Skeletal muscle satellite cell (primary cell): ENCODE data around the gene SDHAF2.
"Not testable (repeated sequence)": the region's sequence is repeated elsewhere in the genome, so short reads cannot be mapped to it uniquely, and the experiment has no call there.

Source experiments
- H3K27me3 ChIP-seq: 2 replicates; pipeline ENCODE4 v1.7.0; 2013; ENCODE audit warnings: low read length; ENCODE audit not compliant: control insufficient read depth, insufficient read depth
- H3K36me3 ChIP-seq: 2 replicates; pipeline ENCODE4 v1.7.0; 2013; ENCODE audit warnings: mild to moderate bottlenecking, control low read depth, low read length; ENCODE audit not compliant: insufficient read depth
- H3K4me1 ChIP-seq: 2 replicates; pipeline ENCODE4 v1.7.0; 2013; ENCODE audit warnings: low read length; ENCODE audit not compliant: control insufficient read depth, insufficient read depth
- H3K4me2 ChIP-seq: 2 replicates; pipeline ENCODE4 v1.7.0; 2013; ENCODE audit warnings: mild to moderate bottlenecking, low read length
- H3K4me3 ChIP-seq: 2 replicates; pipeline ENCODE4 v1.7.0; 2013; ENCODE audit warnings: low read length
- H3K9ac ChIP-seq: 2 replicates; pipeline ENCODE4 v1.7.0; 2013; ENCODE audit warnings: mild to moderate bottlenecking, low read depth, low read length, moderate library complexity
- H3K9me3 ChIP-seq: replicated peaks from 2 replicates; pipeline ENCODE4 v1.7.0; 2013; ENCODE audit warnings: mild to moderate bottlenecking, control low read depth, low read length

SDHAF2 gene

DNA sequence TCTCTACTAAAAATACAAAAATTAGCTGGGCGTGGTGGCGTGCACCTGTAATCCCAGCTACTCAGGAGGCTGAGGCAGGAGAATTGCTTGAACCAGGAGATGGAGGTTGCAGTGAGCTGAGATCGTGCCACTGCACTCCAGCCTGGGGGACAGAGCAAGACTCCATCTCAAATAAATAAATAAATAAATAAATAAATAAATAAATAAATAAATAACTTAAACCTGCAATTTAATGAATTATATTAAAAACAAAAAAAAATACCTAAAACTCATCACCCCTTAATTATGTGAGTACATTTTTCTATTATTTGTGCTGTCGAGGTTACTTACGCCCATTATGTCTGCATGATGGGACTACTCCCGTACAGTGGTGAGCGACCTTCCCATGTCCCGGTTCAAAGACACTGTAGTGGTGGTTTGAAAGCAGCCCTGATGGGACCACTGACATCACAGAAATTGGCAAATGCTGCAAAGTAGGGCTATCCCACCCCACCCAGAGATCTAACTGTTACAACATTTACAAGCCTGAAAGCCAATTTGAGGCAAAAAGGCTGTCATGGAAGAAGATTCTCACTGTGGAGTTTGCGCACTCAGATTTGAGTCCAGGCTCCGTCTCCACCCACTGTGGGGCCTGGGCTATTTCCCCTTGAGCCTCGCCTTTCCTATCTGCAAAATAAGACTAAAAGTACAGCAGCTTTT lies 49.6 kb downstream of the SDHAF2 start:
- H3K4me2 ChIP-seq, H3K9me3 ChIP-seq, H3K9ac ChIP-seq, H3K36me3 ChIP-seq, H3K4me1 ChIP-seq, H3K4me3 ChIP-seq: not testable (repeated sequence)
- peaks cover 26% of the 10 kb centered on the region for H3K27me3 ChIP-seq

DNA sequence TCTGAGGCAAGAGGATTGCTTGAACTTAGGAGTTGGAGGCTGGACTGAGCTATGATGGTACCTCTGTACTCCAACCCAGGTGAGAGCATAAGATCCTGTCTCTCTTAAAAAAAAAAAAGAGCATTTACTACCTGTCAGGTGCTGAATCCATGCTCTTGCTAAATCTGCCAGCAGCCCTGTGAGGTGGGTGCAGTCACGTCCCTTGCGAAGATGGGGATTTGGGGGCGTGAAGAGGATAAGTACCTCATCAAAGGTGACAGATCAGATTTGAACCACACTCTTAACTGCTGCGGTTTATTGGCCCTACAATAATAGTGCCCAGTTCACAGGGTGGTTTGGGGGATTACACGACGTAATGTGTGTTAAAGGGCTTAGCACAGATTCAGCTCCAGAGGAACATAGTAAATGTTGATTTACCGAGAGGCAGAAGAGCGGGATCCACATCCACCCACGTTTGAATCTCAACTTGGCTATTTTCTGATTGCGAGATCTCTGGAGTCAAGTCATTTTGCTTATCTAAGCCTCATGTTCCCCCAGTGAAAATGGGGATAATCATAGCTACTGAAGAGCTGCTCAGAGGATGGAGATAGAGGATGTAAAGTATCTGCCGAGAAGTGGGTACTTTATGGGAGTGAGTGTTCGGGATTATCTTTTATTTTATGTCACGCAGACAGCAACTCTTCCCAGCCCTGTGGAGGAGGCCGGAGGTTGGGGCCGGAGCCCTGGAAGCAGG lies 50.5 kb downstream of the SDHAF2 start:
- Histone ChIP-seq H3K4me1 (no peaks in the 10 kb centered on the region), H3K27me3 (peaks cover 26% of the 10 kb centered on the region), H3K4me3 (no peak overlapping the region)

DNA sequence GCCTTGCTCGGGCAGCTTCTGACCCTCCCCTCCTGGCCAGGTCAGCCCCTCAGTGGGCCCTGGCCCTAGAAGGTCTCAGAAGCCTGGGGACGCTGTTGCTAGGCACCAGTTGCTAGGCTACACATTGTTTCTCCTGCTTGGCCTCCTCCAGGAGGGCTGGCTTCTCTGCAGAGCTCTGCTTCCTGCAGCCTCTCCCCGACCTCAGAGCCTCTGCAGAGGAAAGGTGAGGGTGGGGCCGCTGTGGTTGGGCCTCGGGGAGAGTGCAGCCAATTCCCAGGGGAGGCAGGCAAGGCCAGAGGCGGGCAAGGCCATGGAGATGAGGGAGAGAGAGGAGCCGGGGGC lies 51.0 kb downstream of the SDHAF2 start:
- no peak overlapping the region for H3K9ac ChIP-seq
- H3K36me3 ChIP-seq: no peaks in the 10 kb centered on the region
- no peaks in the 10 kb centered on the region for H3K9me3 ChIP-seq
- H3K4me1 ChIP-seq: no peaks in the 10 kb centered on the region
- peaks cover 26% of the 10 kb centered on the region for H3K27me3 ChIP-seq
- H3K4me2 ChIP-seq: no peak overlapping the region
- H3K4me3 ChIP-seq: no peak overlapping the region

More for the DNA sequence above, 50.5 kb downstream of the SDHAF2 start:
- Histone ChIP-seq H3K9ac (no peak overlapping the region), H3K36me3 (no peaks in the 10 kb centered on the region), H3K4me2 (no peak overlapping the region), H3K9me3 (no peaks in the 10 kb centered on the region)

DNA sequence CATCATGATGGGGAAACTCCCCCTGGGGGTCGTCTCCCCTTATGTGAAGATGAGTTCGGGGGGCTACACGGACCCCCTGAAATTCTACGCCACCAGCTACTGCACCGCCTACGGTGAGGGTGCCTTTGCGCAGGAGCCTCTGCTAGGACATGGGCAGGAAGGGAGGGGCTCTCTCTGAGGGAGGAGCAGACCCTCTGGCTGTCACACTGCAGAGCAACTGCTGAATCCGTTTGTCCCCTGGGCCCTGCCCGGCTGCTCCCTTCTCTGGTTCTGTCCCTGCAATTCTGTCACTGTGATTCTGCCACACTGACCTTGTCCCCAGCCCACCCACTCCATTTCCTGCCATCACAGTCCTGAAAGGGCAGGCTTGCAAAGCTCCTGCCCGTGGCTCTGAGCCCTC lies 51.9 kb downstream of the SDHAF2 start:
- no peak overlapping the region for H3K4me2 ChIP-seq
- no peaks in the 10 kb centered on the region for H3K4me1 ChIP-seq
- H3K4me3 ChIP-seq: no peak overlapping the region
- no peaks in the 10 kb centered on the region for H3K36me3 ChIP-seq
- peaks cover 30% of the 10 kb centered on the region for H3K27me3 ChIP-seq
- no peaks in the 10 kb centered on the region for H3K9me3 ChIP-seq
- no peak overlapping the region for H3K9ac ChIP-seq

DNA sequence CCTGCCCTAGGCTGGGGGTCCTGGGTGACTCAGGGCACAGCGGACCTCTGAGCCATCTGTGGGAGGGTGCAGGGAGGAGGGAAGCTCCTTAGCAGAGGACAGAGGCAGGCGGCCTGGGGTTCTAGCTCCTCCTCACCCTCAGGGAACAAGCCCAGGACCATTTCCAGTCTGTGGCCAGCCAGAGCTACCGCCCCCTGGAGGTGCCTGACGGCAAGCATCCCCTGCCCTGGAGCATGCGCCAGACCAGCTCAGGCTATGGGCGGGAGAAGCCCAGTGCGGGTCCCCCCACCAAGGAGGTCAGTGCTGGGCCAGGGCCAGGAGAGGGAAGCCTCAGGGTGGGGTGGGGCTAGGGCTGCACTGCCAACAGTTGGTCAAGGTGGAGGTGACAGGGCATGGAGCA lies 52.6 kb downstream of the SDHAF2 start:
- no peak overlapping the region for H3K4me3 ChIP-seq
- no peaks in the 10 kb centered on the region for H3K4me1 ChIP-seq
- H3K9ac ChIP-seq: no peak overlapping the region
- no peak overlapping the region for H3K4me2 ChIP-seq
- H3K36me3 ChIP-seq: no peaks in the 10 kb centered on the region
- H3K9me3 ChIP-seq: no peaks in the 10 kb centered on the region
- peaks cover 36% of the 10 kb centered on the region for H3K27me3 ChIP-seq

DNA sequence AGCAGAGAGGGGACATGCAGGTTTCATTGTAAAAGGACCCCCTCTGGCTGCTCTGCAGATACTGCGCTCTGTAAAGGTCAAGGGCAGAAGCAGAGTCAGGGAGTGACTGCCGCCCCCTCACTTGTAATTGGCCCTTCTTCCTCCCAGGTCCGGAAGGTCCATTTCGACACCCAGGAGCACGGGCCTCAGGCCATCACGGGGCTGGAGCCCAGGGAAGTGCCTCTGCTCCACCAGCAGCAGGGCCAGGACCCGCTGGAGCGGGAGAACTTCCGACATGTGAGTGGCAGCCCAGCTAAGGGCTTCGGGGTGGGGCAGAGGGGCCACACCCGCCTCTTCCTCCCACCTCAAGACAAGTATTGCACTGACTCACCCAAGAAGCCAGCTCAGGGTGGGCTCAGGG lies 54.6 kb downstream of the SDHAF2 start:
- H3K36me3 ChIP-seq: no peaks in the 10 kb centered on the region
- H3K4me1 ChIP-seq: peaks cover 3% of the 10 kb centered on the region
- peaks cover 32% of the 10 kb centered on the region for H3K27me3 ChIP-seq
- no peak overlapping the region for H3K4me2 ChIP-seq
- H3K4me3 ChIP-seq: no peak overlapping the region
- H3K9ac ChIP-seq: no peak overlapping the region
- no peaks in the 10 kb centered on the region for H3K9me3 ChIP-seq

DNA sequence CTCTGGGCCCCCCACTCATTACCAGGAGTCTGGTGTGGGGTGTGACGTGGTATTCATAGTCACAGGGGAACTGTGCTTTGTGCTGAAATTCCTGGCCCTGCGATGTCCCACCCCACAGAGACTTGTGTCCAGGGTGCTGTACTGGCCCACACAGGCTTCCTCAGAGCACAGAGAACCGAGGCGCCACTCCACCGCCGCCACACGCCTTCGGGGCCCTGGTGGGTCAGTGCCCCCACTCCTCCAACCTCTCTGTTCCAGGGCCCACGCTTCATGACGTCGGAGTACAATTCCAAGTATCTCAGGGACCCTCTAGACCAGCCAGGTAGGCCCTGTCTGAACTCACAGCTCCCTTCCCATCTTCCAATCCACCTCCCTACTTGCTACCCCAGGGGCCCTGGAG lies 55.2 kb downstream of the SDHAF2 start:
- H3K9ac ChIP-seq: no peak overlapping the region
- peaks cover 6% of the 10 kb centered on the region for H3K4me1 ChIP-seq
- H3K27me3 ChIP-seq: peaks cover 32% of the 10 kb centered on the region
- no peak overlapping the region for H3K4me3 ChIP-seq
- H3K9me3 ChIP-seq: no peaks in the 10 kb centered on the region
- H3K4me2 ChIP-seq: no peak overlapping the region
- H3K36me3 ChIP-seq: no peaks in the 10 kb centered on the region

DNA sequence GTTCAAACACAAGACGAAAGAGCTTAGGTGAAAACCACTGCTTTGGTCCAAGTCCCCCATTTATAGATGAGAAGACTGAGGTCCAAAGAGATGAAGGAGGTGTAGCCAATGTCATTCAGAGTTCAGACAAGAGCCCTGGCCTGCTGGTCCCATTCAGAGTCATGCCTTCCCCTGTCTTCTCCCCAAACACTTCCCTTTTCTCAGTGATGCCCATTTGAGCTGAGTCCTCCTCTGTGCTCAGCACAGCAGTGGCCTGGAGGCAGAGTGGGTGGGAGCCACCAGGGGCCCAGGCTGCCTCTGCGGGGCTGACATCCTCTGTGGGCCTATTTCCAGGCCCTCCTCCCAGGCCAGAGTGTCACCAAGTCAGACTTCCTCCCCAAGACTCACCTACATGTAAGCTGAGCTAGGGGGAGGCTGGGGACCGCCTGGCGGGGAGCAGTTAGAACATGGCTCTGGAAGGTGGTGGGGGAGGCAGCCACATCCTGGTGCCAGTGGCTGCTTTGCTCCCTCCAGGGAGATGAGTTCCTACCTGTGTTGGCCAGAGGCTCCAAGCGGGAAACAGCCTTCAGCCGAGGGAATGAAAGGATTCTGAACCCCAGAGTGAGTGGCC lies 56.2 kb downstream of the SDHAF2 start:
- no peak overlapping the region for H3K9ac ChIP-seq
- H3K4me3 ChIP-seq: no peak overlapping the region
- no peaks in the 10 kb centered on the region for H3K36me3 ChIP-seq
- peaks cover 24% of the 10 kb centered on the region for H3K27me3 ChIP-seq
- no peaks in the 10 kb centered on the region for H3K9me3 ChIP-seq
- H3K4me2 ChIP-seq: no peak overlapping the region
- H3K4me1 ChIP-seq: peaks cover 11% of the 10 kb centered on the region

DNA sequence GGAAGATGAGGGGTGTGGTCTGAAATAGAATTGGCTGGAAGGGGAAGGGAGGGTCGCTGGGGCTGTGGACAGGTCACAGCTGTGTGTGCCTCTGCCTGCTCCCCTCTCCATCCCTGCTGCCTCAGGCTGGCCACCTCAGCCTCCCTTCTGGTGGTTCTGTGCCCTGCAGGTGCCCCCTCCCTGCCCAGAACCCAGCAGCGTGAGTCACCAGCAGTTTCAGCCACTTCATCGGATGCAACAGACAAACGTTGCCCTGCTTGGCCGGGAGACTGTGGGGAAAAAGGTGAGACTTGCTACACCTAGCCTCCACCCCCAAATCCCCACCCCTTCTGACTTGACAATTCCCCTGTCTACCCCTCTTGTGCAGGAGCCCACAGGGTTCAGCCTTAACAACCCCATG lies 56.9 kb downstream of the SDHAF2 start:
- H3K36me3 ChIP-seq: no peaks in the 10 kb centered on the region
- H3K9ac ChIP-seq: no peak overlapping the region
- H3K9me3 ChIP-seq: no peaks in the 10 kb centered on the region
- H3K4me2 ChIP-seq: no peak overlapping the region
- H3K4me1 ChIP-seq: peaks cover 11% of the 10 kb centered on the region
- no peak overlapping the region for H3K4me3 ChIP-seq
- H3K27me3 ChIP-seq: peaks cover 19% of the 10 kb centered on the region

DNA sequence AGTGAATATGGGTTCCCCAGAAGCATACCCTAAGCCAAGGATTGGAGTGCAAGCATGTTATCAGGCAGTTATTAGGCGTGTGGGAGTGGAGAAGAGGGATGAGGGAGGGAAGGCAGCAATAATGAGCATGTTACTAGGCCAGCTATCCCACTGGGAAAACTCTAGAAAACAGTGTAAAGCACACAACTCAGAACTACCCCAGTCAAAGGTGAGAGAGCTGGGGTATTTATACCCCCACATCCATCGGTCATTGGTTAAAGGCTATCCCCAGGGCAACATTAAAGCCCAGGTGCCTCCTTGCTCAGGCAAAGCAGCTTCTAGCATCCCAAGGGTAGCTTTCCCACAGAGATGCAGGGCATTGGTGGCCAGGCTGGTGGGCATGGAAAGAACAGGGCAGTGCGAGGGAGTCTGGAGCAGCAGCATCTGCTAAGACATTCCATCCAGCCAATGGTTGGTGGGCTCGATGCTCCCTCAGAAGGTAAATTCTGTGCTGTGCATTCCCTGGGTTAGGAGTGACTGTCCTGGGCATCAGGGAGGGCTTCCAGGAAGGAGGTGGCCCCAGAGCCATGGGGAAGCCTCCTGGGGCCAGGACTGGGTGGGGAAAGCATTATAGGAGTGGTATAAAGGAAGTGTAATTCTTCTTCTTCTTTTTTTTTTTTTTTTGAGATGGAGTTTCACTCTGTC lies 57.6 kb downstream of the SDHAF2 start:
- H3K9me3 ChIP-seq: no peaks in the 10 kb centered on the region
- H3K4me3 ChIP-seq: no peak overlapping the region
- no peak overlapping the region for H3K9ac ChIP-seq
- H3K27me3 ChIP-seq: peaks cover 17% of the 10 kb centered on the region
- H3K4me2 ChIP-seq: no peak overlapping the region
- peaks cover 11% of the 10 kb centered on the region for H3K4me1 ChIP-seq
- no peaks in the 10 kb centered on the region for H3K36me3 ChIP-seq

DNA sequence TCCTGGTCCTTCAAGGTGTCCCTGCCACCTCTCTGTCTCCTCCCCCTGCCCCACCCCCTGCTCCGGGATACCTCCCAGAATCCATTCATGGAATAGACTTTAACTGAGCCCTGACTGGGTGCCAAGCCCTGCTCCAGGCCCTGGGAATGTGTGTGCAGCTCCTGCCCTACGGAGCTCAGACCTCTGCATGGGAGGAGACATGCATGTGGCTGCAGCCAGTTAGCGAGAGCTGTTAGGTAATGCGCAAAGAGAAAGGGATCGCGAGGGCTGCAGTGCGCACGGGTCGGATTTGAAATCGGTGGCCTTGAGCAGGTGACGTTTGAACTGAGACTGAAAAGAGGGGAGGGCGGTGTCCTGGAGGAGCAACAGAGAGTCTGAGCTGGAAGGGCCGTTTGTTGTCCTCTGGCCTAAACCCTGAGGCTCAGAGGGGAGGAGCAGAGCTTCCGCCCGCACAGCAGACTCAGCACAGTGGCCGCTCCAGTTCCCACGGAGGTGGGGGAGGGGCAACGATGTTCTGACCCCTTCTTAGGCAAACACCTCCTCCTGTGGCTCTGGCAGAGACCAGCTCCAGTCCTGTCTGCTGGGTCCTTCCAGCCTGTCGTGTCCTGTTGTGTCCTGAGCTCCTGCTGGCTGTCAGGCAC lies 58.8 kb downstream of the SDHAF2 start:
- no peak overlapping the region for H3K4me3 ChIP-seq

More for the DNA sequence above, 58.8 kb downstream of the SDHAF2 start:
- H3K27me3 ChIP-seq: peaks cover 17% of the 10 kb centered on the region
- no peak overlapping the region for H3K9ac ChIP-seq
- H3K9me3 ChIP-seq: no peaks in the 10 kb centered on the region
- peak overlapping the region; percentile 26 for H3K4me2 ChIP-seq
- H3K4me1 ChIP-seq: peaks cover 11% of the 10 kb centered on the region
- H3K36me3 ChIP-seq: no peaks in the 10 kb centered on the region
